Eye (tissue), 1 donor: Measurements from ENCODE around the gene SLC38A11.
"Not testable (repeated sequence)": the region's sequence is repeated elsewhere in the genome, so short reads cannot be mapped to it uniquely, and the experiment has no call there.

Experiments
- DNase-seq: peaks from one replicate; pipeline ENCODE4 v3.0.0-alpha.2; 2015

Gene SLC38A11, protein sequence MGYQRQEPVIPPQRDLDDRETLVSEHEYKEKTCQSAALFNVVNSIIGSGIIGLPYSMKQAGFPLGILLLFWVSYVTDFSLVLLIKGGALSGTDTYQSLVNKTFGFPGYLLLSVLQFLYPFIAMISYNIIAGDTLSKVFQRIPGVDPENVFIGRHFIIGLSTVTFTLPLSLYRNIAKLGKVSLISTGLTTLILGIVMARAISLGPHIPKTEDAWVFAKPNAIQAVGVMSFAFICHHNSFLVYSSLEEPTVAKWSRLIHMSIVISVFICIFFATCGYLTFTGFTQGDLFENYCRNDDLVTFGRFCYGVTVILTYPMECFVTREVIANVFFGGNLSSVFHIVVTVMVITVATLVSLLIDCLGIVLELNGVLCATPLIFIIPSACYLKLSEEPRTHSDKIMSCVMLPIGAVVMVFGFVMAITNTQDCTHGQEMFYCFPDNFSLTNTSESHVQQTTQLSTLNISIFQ

DNA sequence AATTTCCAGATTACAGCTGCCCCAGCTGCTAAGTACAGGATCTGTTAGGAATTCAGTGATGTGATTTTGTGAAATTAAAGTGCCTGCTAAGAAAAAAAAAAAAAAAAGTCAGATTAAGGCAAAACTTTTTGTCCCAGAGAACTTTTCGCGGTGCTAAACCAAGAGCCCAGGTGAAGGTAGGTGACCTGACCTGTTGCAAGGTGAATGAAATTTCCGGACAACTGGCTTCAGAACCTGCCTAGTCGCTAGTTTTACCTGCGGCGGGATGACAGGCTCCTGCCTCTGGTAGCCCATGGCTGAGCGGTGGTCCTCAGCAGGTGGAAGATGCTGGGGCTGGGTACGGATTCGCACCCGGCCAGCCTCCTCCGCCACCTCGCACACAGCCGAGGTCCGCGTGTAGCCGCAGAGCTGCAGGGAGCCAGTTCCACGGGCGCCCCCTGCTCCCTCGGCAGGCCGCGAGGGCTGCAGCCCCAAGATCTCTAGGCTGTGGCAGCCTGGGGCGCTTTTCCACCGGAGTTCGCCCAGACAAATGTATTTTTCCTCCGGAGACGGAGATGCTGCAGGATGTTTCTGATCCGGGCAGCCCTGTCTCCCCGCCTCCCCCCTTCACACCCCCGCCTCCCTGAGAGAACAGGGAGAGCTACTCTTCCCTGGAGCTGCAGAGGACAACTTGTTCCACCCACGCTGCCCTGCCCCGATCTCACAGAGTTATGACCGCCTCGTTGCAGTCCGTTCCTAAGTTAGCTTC, at the start of gene SLC38A11:
Gene SLC38A11, minus strand, starts transcription at position 572 of the 748 bp plus-strand sequence. Its CDS starts 278 bp downstream, at position 294.
- peak; percentile 47 for DNase-seq

DNA sequence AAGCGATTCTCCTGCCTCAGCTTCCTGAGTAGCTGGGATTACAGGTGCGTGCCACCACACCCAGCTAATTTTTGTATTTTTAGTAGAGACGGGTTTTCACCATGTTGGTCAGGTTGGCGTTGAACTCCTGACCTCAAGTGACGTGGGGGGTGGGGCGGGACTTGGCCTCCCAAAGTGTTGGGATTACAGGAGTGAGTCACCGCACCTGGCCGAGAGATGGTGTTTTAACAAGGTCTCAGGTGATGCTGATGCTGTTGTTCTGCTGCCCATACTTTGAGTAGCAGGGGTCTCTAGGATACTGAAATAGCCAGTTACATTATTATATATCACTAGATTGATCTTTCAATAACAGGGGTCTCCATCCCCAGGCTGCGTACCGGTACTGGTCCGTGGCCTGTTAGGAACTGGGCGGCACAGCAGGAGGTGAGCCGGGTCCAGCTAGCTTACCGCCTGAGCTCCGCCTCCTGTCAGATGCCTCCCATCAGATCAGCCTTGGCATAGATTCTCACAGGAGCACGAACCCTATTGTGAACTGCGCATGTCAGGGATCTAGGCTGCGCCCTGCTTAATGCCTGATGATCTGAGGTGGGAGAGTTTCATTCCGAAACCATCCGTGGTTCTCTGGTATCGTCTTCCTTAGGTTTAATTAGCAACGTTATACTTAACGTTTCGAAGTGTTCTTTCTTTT, 48.3 kb upstream of the SLC38A11 start:
- no peak for DNase-seq

DNA sequence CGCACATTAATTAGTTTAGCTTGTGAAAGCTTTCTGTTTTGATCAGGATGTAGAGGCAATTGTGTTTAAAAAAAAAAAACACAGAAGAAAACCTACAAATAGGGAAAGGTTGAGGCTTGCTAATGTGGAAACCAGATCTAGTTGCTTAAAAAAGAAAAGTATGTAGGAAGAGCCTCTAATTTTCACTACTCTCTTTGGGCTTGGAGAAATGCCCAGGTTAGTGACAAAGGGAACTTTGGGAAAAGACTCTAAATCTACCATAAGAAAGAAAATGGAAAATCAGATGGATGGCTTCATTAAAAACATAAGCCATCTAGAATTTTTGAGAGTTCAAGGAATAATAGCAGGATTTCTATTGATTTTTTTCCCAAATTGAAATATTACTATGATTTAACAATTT, 47.3 kb upstream of the SLC38A11 start:
- DNase-seq: no peak

DNA sequence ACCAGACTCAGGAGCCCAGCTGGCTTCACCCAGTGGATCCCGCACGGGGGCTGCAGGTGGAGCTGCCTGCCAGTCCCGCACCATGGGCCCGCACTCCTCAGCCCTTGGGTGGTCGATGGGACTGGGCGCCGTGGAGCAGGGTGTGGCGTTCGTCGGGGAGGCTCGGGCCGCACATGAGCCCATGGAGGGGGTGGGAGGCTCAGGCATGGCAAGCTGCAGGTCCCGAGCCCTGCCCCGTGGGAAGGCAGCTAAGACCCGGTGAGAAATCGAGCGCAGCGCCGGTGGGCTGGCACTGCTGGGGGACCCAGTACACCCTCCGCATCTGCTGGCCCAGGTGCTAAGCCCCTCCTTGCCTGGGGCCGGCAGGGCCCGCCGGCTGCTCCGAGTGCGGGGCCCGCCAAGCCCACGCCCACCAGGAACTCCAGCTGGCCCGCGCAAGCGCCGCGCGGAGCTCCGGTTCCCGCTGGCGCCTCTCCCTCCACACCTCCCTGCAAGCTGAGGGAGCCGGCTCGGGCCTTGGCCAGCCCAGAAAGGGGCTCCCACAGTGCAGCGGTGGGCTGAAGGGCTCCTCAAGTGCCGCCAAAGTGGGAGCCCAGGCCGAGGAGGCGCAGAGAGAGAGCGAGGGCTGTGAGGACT, 39.5 kb upstream of the SLC38A11 start:
- not testable (repeated sequence) for DNase-seq

DNA sequence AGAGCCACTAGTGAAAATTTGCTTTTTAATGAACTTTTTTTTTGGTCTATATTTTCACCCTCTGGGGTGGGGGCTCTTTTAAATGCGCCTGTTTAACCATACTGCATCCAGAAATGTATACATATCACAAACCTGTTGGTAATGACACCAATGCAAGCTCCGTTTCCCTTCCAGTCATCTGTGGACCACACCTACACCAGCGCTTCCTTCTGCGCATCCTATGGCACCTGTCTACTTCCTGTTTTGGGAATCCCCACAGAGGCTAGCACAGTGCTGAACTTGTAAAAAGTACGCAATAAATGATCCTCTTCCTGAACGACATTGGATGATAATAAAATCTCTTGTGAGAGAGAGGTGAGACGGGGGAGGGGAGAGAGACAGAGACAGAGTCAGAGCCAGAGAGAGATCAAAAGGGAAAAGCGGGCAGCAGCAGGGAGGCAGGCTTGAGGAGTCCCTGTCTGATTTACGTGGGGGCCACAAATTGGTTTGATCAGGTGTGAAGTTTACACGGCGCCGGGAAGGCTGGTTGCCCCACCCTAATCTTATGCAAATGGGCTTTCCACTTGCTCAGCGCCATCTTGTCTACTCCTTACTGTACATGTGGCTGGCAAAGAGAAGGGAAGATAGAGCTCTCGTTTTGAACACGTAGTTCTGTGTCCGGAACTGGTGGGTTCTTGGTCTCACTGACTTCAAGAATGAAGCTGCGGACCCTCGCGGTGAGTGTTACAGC, 38.1 kb upstream of the SLC38A11 start:
- DNase-seq: no peak

DNA sequence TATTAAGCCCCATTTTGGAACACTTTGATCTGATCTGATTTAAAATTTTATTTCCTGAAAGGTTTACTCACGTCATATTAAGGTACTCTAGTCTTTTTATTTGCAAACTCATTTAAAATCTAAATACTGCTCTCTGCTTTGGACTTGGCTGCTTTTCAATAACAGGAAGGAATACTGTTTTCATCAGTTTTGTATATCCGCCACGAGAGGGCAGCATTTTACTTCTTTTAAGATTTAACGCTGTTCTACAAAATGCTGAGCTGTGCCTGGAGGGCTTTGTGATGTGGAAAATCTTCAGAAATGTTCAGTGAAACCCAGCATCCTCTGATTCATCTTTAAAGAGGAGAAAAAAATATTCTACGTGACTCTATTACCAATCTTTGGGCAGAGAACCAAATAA, 37.5 kb upstream of the SLC38A11 start:
- DNase-seq: peak; percentile 94

DNA sequence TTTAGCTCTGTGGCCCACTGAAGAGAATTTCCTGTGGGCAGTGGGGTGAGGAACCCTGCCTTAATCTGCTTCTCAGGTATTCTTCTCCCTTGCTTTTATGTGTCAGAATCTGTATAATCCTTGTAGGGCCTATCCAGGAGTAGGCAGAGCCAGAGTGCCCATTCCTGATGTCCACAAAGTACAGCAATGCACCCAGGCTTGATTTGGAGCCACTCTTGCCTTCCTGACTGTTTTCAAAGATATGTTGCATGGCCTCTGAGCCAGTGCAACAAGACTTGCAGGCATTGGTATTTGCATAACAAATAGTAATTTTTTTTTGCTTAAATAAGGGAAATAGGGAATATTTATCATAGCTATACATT, 36.7 kb upstream of the SLC38A11 start:
- DNase-seq: not testable (repeated sequence)

DNA sequence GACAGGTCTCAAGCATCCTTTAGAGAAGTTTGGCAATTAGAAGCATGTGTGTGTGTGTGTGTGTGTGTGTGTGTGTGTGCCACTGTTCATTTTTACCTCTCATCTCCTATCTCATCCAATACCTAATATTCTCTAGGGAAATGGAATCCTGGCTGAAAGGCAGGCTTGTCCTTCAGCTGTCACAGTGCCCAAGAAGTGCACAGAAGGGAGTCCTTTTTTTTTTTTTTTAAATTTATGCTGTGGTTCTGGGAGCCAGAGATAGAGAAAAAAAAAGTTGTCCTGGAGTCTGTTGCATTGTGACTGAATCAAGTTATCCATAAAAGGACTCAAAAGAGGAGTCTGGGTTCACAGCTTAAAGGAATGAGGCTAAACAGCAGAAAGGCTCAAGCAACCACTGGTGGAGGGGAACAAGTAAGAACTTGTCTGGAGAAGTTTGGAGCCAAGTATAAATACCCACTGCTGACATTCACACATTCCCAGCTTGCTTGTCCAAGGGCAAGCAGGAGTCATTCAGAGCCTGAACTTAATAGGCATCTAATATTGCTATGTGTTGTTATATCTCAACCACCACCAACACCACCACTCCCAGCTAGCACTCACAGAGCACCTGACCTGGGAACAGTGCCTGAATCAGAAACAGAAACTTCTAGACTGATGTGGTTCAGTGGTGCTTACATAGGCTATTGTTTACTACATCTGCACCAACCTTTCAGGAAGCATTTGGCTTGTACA, 36.2 kb upstream of the SLC38A11 start:
- not testable (repeated sequence) for DNase-seq

DNA sequence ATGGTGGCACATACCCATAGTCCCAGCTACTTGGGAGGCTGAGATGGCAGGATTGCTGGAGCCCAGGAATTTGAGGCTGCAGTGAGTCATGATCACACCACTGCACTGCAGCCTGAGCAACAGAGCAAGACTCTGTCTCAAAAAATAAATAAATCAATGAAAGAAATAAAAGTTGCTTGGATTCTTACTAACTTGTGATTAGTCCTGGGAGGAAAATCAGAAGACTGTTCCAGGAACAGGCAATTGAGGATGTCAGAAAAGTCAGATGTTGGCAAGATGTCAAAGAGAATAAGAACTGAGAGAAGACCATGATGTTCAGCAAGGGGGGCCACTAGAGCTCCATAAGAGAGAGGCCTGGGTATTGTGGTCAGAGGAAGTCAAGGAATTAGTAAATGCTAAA, 35.6 kb upstream of the SLC38A11 start:
- DNase-seq: not testable (repeated sequence)

DNA sequence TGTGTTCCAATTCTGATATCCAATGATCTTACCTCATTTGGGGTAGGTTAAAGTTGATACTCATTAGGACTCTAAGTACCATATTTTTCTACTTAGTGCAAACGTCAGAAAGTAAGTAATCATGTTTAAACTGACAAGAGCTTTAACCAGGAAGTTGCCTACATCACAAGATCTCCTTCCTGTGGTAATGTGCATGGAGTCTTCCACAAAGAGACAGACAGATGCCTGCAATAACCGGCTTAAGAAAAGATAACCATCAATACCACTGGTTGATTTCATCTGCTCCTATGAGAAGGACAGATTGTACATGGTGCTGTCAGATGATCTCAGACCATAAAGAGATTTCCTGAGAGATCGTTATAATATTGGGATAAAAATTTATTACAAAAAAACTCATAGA, 33.5 kb upstream of the SLC38A11 start:
- DNase-seq: not testable (repeated sequence)

DNA sequence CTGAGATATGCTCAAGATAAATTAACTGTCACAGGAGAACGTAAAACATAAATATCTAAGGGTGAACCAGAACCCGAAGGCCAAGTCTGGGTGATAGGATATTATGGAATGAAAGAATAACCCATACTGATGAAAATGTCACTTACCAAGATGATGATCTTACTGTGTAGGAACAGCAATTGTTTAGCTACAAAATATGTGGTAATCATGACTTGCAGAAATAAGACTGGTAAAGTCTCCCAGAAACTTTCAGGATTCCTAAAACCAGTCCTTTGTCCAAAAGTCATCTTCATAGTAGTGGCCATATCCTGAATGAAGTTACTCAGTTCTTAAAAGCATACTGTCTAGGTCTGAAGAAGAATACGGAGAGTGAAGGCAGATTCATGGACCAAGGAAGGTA, 30.7 kb upstream of the SLC38A11 start:
- not testable (repeated sequence) for DNase-seq

DNA sequence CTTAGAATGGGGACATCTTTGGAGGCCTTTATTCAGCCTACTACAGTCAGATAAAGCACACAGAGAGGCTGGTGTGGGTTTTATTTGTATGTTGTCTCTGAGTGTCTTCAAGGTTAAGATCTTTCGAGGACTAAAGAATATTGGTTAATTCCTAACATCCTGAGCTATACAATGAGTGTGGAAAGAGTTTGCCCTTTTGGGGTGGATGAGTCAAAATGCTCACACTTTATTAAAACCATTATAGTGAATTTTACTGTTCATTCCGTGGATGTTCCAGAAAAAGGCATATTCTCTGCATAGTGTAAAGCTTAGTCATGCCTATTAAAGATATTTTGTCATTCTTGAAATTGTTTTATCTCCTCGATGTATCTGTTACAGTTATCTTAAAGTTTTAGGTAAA, 29.1 kb upstream of the SLC38A11 start:
- DNase-seq: no peak

DNA sequence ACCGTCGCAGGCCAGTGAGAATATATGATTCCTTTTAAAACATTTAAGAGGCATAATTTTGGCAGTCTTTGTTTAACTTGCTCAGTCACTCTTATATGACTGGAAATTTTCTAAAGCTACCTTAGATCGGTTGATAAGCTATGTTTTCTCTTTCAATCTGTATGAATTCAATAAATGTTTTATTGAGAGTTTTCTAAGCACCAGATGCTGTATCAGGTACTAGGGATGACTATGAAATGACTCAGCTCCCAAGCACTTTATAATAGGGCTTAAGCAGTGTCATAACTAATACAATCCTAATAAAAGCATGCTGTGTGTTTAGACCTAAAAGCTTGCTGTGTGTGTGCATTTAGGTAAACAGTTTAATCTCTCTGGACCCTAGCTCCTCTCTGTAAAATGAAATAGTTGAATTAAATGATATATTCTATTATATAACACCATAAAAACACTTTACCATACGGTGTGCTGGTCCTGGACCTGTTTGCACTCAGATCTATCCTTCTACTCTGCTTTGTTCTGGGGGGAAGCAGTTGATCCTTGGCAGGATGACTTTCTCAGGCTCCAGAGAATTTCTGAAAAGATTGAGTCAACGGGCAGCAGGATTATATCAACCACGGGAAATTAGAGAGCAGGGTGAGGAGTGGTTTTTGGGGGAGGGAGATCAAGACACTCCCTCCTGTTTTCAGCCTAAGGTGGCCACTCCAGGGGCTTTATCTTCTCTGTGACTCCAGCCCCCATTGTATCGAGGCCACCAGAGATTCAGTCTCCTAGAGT, 26.1 kb upstream of the SLC38A11 start:
- DNase-seq: no peak

DNA sequence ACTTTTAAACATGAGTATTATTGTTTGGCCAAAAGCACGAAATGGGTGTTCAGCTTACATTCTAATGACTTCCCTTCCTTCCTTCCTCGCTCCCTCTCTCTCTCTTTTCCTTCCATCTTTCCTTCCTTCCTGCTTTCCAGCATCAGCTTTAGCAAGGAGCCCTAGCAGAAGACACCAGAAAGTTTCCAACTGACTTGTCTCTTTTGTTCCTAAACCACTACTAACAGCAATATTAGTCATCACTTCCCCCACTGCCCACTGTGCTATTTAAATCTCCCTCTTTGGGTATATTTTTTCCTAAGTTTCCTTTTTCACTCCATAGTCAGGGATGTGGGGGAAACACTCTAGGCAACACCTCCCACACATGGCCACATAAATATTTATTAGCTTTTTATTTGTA, 25.4 kb upstream of the SLC38A11 start:
- not testable (repeated sequence) for DNase-seq

DNA sequence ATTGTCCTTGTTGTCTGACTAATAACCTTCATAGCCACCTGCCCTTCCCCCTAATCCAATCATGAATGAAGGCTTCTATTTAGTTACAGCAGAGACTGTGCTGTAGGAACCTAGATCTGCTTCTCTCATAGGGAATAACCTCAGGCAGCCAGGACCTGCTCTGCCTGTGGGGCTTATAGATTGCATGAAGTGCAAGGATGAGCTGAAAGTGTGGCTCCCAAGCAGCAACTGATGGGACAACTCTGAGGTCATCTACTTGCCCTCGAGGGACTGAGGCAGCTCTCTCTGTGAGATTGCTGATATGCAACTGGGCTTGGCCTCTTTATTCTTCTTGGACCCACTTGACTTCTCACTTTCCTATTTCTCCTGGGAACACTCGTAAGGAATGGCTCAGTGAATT, 23.8 kb upstream of the SLC38A11 start:
- DNase-seq: no peak

DNA sequence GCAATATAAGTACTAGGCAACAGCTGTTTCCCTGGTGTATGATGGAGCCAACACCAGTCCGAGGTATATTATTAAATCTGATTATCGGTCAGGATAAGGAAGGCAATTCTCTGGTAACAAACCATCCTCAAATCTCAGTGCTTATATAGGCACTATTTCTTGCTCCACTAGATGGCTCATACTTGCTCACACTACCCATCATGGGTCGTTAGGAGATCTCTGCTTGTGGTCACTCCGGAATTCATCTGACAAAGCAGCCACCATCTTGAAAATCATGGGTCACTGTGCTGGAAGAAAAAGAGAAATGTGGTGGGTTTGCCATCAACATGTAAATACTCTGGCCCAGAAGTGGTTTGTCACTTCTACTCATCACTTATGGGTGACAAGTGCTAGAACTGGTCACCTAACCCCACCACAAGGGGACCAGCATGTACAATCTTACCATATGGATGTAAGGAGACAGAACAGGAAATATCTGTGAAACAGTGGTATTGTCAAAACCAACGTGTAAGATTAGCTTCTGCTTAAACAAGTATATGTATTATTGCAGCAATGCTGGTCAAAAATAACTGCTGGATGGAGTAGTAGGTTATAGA, 21.6 kb upstream of the SLC38A11 start:
- DNase-seq: not testable (repeated sequence)

DNA sequence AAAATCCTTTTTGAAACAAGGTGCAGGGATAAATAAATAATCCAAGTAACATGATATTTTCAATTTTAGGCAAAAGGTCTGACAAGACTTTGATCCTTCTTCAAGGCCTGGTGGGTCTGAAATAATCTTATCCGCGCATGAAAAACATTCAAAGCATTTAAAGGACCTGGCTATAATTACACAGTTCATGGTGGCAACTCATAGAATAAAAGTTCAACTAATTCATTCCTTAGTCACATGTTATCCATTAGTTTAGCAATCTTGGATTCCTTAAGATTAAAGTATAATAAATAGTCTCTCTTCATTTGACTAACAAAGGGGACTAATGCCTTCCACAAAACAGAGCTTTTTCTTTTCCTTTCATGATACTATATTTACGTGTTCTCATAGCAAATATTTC, 21.0 kb upstream of the SLC38A11 start:
- no peak for DNase-seq

DNA sequence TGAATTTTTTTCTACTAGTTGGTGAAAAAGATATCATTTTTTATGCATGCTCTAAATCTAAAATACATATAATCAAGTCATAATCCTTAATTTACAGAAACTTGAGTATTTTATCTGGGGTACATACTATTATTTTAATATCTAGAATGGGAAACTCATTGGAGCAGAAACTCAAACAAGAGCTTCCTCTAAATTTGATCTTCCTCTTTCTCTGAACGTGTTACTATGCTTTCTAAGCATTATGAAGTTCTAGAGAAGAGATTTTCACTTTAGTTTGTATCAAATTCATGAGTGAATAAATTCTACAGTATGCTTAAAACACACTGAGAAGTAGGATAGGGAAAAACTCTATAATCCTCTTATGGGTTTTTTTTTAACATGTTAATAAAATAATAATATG, 20.6 kb upstream of the SLC38A11 start:
- DNase-seq: no peak

DNA sequence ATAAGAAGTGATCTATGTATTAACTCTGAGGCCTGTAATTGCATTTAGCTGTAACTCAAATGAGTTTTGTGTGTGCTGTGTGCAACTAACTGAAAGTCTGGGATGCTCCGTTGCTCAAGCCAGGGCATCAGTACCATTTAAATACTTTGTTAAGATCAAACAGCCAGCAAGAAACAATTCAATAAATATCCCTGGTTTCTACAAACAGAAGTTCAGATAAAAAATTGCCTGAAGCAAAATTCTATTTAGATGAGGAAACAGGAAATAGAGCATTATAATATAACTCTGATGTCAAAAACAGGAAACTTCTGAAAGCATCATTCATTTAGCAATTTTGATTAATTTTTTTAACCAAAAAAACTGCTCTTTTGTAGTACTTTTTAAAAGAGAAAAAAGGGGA, 18.9 kb upstream of the SLC38A11 start:
- no peak for DNase-seq

DNA sequence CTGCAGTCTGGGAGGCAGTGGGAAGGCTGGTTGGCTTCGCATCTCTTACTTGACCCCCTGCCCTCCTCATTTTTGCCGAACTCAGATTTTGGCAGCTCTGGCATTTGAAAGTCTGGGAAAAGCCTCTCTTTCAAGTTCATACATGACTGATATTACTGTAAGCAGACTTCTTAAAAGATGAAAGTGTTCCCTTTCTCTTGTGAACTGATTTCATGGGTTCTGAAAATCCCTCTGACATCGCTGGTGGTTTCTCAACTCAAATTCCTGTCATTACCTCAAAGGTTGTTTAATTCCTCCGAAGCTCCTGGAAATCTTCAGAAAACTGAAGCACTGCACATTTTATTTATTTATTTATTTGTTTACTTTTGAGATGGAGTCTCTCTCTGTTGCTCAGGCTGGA, 16.9 kb upstream of the SLC38A11 start:
- DNase-seq: no peak
